ENCODE data around the gene CERK. TPM values are rescaled to one million over a fixed set of nuclear protein-coding genes. Genes with fewer than 3 reads are reported as not detected.

The CERK gene
- total and polyA plus RNA-seq, 2 of the 13 experiments (the other 11 are each of a cell fraction or from before 2014, with no cell fraction given) = 40.3 to 41.9 TPM

- no peak for TF ChIP-seq FOXP4 (CRISPR knock-in tag; IDR thresholded peaks at IDR 0.05)
- no peak for TF ChIP-seq HCFC1 (IDR thresholded peaks at IDR 0.05; ENCODE audit: low read depth, low read length)
- TF ChIP-seq ZNF274 (CRISPR knock-in tag; IDR thresholded peaks at IDR 0.05) = no peak
- no peak for TF ChIP-seq GLI4 (CRISPR knock-in tag; IDR thresholded peaks at IDR 0.05; ENCODE audit: borderline replicate concordance)
- no peak for TF ChIP-seq KLF16 (CRISPR knock-in tag; IDR thresholded peaks at IDR 0.05)
- TF ChIP-seq ZNF510 (CRISPR knock-in tag; IDR thresholded peaks at IDR 0.05; ENCODE audit: low read depth) = no peak
- no peak for TF ChIP-seq ZNF589 (CRISPR knock-in tag; conservative IDR thresholded peaks at IDR 0.05)
- TF ChIP-seq HMGXB3 (CRISPR knock-in tag; IDR thresholded peaks at IDR 0.05; ENCODE audit: borderline replicate concordance) = no peak
- no peak for TF ChIP-seq ZNF678 (CRISPR knock-in tag; IDR thresholded peaks at IDR 0.05)
- TF ChIP-seq DPF2 (CRISPR knock-in tag; IDR thresholded peaks at IDR 0.05; ENCODE audit: borderline replicate concordance, low read depth) = no peak
- no peak for TF ChIP-seq ZNF569 (CRISPR knock-in tag; IDR thresholded peaks at IDR 0.05; ENCODE audit: borderline replicate concordance)
- TF ChIP-seq MATR3 (CRISPR knock-in tag; IDR thresholded peaks at IDR 0.05) = no peak
- no peak for TF ChIP-seq ZBED4 (CRISPR knock-in tag; IDR thresholded peaks at IDR 0.05; ENCODE audit: borderline replicate concordance)
- TF ChIP-seq SMAD1 (CRISPR knock-in tag; IDR thresholded peaks at IDR 0.05; ENCODE audit: borderline replicate concordance, low read depth) = no peak
Measured at GRCh38 chr22:46652847-46653331, 85.2 kb downstream of the CERK start (continued).

Data from HepG2 (cell line).